K562 (cell line): ENCODE results near the gene TMEM270.

Source experiments
- CBX5 ChIP-seq: IDR thresholded peaks from 2 replicates; pipeline ENCODE4 v1.6.1; 2014; ENCODE audit warnings: low read depth, borderline replicate concordance
- ZBTB34 ChIP-seq: fragments of 250-450 bp; sonication (Bioruptor Pico); IDR thresholded peaks from 2 replicates; pipeline ENCODE4 v1.8.0; 2021; ENCODE audit warnings: mild to moderate bottlenecking, moderate library complexity

DNA sequence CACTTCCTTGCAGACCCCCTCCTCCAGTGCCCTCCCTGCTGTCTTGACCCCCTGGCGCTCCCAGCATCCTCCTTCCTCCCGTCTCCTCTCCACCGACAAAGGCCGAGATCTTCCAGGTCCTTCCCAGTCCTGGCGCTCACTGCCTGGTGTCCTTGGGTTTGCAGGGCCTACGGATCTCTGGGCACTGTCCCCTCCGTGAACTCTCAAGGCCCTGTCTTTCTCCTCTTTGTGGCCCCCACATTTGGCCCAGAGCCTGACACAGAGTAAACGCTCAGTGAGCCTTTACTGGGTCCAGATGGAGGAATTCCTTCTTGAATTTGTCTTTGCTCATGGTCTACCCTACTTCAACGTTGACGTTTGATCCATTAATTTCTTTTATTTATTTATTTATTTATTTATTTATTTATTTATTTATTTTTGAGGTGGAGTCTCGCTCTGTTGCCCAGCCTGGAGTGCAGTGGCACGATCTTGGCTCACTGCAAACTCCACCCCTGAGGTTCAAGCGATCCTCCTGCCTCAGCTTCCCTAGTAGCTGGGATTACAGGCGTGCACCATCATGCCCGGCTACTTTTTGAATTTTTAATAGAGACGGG is 29.7 kb downstream of the TMEM270 start:
- TF ChIP-seq ZBTB34 (no peak), CBX5 (no peak)
